PFSK-1 (cell line): ENCODE results near the gene NRIP1.

Source experiments
- FOXP2 ChIP-seq: optimal IDR thresholded peaks from 2 replicates; pipeline ENCODE3; 2011; ENCODE audit warnings: borderline replicate concordance, control low read depth, inconsistent platforms; ENCODE audit not compliant: insufficient read depth; ENCODE audit errors: extremely low read length, extremely low read depth
- POLR2AphosphoS5 ChIP-seq: IDR thresholded peaks from 2 replicates; pipeline ENCODE4 v1.6.1; 2012; ENCODE audit warnings: low read depth, mild to moderate bottlenecking, control low read depth, low read length, moderate library complexity
- SIN3A ChIP-seq: IDR thresholded peaks from 2 replicates; pipeline ENCODE4 v1.6.1; 2012; ENCODE audit warnings: mild to moderate bottlenecking, low read length, moderate library complexity, borderline replicate concordance; ENCODE audit not compliant: insufficient read depth
- TAF1 ChIP-seq: IDR thresholded peaks from 2 replicates; pipeline ENCODE4 v1.6.1; 2012; ENCODE audit warnings: low read length, control low read depth, borderline replicate concordance; ENCODE audit not compliant: insufficient read depth
- TF ChIP-seq, protein P1 (sequence below), 2 experiments: IDR thresholded peaks; 2 replicates each; pipeline versions ENCODE4 v1.6.1 to v1.8.0; 2011 to 2012; ENCODE audit warnings: low read depth in 2 of 2, low read length in 2 of 2, control low read depth in 1 of 2, inconsistent platforms in 1 of 2, mild to moderate bottlenecking in 1 of 2, moderate library complexity in 1 of 2; ENCODE audit not compliant: insufficient read depth in 1 of 2

The NRIP1 gene

DNA sequence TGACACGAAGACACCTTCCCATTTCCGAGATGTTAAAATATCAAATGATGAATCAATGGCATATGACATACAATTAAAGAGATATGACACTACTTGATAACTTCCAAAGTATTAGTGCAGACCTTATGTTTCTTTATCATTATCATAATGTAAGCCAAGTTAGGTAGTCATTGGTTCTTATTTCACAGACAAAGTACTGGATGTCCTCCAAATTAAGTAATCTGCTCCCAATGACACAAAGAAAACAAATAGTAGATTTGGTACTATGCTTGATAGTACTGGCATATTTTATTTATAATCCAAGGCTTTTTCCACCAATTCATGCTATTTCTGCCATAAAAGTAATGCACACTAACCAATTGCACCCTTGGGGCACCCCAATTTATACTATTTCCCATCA is 11.9 kb upstream of the NRIP1 start:
- TF ChIP-seq, protein P1, sequence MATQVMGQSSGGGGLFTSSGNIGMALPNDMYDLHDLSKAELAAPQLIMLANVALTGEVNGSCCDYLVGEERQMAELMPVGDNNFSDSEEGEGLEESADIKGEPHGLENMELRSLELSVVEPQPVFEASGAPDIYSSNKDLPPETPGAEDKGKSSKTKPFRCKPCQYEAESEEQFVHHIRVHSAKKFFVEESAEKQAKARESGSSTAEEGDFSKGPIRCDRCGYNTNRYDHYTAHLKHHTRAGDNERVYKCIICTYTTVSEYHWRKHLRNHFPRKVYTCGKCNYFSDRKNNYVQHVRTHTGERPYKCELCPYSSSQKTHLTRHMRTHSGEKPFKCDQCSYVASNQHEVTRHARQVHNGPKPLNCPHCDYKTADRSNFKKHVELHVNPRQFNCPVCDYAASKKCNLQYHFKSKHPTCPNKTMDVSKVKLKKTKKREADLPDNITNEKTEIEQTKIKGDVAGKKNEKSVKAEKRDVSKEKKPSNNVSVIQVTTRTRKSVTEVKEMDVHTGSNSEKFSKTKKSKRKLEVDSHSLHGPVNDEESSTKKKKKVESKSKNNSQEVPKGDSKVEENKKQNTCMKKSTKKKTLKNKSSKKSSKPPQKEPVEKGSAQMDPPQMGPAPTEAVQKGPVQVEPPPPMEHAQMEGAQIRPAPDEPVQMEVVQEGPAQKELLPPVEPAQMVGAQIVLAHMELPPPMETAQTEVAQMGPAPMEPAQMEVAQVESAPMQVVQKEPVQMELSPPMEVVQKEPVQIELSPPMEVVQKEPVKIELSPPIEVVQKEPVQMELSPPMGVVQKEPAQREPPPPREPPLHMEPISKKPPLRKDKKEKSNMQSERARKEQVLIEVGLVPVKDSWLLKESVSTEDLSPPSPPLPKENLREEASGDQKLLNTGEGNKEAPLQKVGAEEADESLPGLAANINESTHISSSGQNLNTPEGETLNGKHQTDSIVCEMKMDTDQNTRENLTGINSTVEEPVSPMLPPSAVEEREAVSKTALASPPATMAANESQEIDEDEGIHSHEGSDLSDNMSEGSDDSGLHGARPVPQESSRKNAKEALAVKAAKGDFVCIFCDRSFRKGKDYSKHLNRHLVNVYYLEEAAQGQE (IDR thresholded peaks at IDR 0.05; ENCODE audit: insufficient read depth in 1 of 2, low read depth in 2 of 2, low read length in 2 of 2), result no peak
- TF ChIP-seq TAF1 (no peak), FOXP2 (no peak), POLR2AphosphoS5 (no peak), SIN3A (no peak)

DNA sequence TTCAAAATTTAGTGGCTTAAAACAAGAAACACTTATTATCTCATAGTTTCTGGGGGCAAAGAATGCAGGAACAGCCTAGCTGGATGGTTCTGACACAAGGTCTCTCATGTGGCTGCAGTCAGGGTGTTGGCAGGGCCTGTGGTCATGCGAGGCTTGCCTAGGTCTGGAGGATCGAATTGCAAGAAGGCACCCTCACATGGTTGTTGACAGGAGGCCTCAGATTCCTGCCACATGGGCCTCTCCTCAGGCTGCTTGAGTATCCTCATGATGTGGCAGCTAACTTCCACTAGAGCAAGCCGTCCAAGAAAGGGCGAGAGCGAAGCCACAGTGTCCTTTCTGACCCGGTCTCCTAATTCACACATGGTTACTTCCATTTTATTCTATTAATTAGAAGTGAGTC is 6.2 kb upstream of the NRIP1 start:
- TF ChIP-seq, protein P1 (IDR thresholded peaks at IDR 0.05; ENCODE audit: insufficient read depth in 1 of 2, low read depth in 2 of 2, low read length in 2 of 2), result no peak
- TF ChIP-seq TAF1, result no peak
- TF ChIP-seq FOXP2, result no peak
- TF ChIP-seq SIN3A, result no peak
- TF ChIP-seq POLR2AphosphoS5, result no peak

DNA sequence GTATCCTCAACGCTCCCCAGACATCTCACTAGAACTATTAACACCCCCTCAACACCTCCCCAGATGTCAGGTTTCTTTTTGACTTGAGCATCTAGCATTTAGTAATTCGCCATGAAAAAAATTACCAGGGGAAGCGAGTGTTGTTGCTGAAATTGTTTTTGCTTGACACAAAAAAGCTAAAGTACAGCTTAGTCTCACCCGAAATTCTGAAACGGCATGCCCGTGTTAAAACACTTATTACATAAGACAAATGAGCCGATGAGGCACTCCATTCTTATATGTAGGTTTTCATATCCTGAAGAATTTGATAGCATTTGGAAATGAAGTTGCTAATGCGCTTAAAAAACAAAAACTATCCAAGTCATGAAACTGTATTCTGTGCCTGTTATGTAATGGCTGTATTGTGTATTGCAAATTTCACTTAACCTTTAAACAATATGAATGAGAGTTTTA is 1.3 kb upstream of the NRIP1 start:
- TF ChIP-seq, protein P1 (IDR thresholded peaks at IDR 0.05; ENCODE audit: insufficient read depth in 1 of 2, low read depth in 2 of 2, low read length in 2 of 2), result no peak
- peak; percentile 13; the same call in 1 of the 2 replicates for TF ChIP-seq TAF1

DNA sequence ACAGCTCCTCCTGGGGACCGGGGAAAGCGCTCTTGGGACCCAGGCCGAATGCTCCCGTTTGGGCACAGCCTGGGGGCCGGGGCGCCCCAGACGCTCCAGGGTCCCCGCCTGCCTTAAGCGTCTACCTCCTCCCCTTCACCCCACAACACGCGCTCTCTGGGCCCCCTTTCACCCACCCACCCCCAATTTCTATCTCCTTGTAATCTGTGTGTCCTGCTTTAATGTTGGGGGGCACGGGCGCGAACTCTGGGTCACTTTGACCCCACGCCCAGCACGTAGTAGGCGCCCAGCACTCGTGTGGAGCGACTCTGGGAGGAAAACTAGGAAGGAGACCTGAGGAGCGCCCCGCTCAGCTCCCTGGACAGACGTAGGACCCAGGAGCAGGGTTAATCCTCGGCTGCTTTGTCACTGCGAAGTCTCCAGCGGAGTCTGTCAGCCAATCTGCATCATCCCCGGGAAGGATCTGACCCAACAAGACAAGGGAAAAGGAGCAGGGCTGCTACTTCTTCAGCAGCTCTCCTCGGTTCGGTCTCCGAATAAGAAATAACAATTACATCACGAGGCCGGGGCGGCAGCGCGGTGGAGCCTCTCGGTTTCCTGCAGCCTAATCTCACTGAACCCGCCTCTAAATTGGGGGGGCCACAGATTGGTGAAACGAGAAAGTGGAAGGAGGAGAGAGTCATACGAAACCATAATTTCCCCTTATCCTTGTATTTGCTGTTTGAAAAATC is 757 bp upstream of the NRIP1 start:
- TF ChIP-seq, protein P1 (IDR thresholded peaks at IDR 0.05; ENCODE audit: insufficient read depth in 1 of 2, low read depth in 2 of 2, low read length in 2 of 2), result no peak; a peak in 1 of 4 replicates
- TF ChIP-seq SIN3A, result no peak
- TF ChIP-seq TAF1, result peak; percentile 78; the same call in 1 of the 2 replicates
- no peak for TF ChIP-seq FOXP2
- TF ChIP-seq POLR2AphosphoS5, result peak; percentile 53; the same call in 1 of the 2 replicates
